ACC112 (cell line): Measurements from ENCODE around the gene CCP110.

Experiments
- H2AFZ ChIP-seq: fragments of 200-600 bp; sonication (generic); one replicate; pipeline ENCODE4 v1.6.0; 2017; ENCODE audit warnings: antibody characterized with exemption, low read length; ENCODE audit not compliant: unreplicated experiment
- H3K27ac ChIP-seq: fragments of 200-600 bp; sonication (generic); 2 replicates; pipeline ENCODE4 v1.5.1; 2014; ENCODE audit warnings: low read depth, mild to moderate bottlenecking, antibody characterized with exemption, low read length, moderate library complexity
- H3K27me3 ChIP-seq: fragments of 200-600 bp; sonication (generic); 2 replicates; pipeline ENCODE4 v1.6.1; 2014; ENCODE audit warnings: mild to moderate bottlenecking, antibody characterized with exemption, low read length, moderate library complexity, mixed read lengths; ENCODE audit not compliant: insufficient read depth
- H3K36me3 ChIP-seq: fragments of 200-600 bp; sonication (generic); 2 replicates; pipeline ENCODE4 v1.6.1; 2016; ENCODE audit warnings: mild to moderate bottlenecking, antibody characterized with exemption, low read length, moderate library complexity, mixed read lengths; ENCODE audit not compliant: insufficient read depth
- H3K4me1 ChIP-seq: fragments of 200-600 bp; sonication (generic); one replicate; pipeline ENCODE4 v1.6.1; 2016; ENCODE audit warnings: low read length, mixed read lengths; ENCODE audit not compliant: insufficient read depth, unreplicated experiment, control insufficient read depth
- H3K4me3 ChIP-seq: fragments of 200-600 bp; sonication (generic); 2 replicates; pipeline ENCODE4 v1.5.1; 2014; ENCODE audit warnings: mild to moderate bottlenecking, low read depth, low read length
- H3K79me2 ChIP-seq: fragments of 200-600 bp; sonication (generic); one replicate; pipeline ENCODE4 v1.6.0; 2016; ENCODE audit warnings: low read length; ENCODE audit not compliant: control insufficient read depth, unreplicated experiment, insufficient read depth

CCP110 gene

GRCh38 chr16:19488213-19488640, 35.5 kb upstream of the CCP110 start:
- no peaks in the 10 kb centered on the region for H3K4me1 ChIP-seq
- no peak overlapping the region for H3K27ac ChIP-seq
- no peaks in the 10 kb centered on the region for H3K36me3 ChIP-seq
- no peak overlapping the region for H3K4me3 ChIP-seq
- H3K27me3 ChIP-seq: peaks cover 8% of the 10 kb centered on the region
- no peaks in the 10 kb centered on the region for H3K79me2 ChIP-seq
- no peak overlapping the region for H2AFZ ChIP-seq

GRCh38 chr16:19490619-19491018, 33.1 kb upstream of the CCP110 start:
- no peaks in the 10 kb centered on the region for H3K4me1 ChIP-seq
- peaks cover 8% of the 10 kb centered on the region for H3K27me3 ChIP-seq
- no peak overlapping the region for H2AFZ ChIP-seq
- no peak overlapping the region for H3K27ac ChIP-seq
- no peaks in the 10 kb centered on the region for H3K36me3 ChIP-seq
- H3K79me2 ChIP-seq: no peaks in the 10 kb centered on the region
- H3K4me3 ChIP-seq: no peak overlapping the region

- Histone ChIP-seq H3K4me3 (no peak overlapping the region), H3K36me3 (peaks cover 6% of the 10 kb centered on the region), H3K27ac (no peak overlapping the region), H3K4me1 (no peaks in the 10 kb centered on the region), H3K79me2 (no peaks in the 10 kb centered on the region), H3K27me3 (no peaks in the 10 kb centered on the region; the same call in 1 of the 2 replicates), H2AFZ (no peak overlapping the region)
These were observed 26.6 kb upstream of the CCP110 start for GRCh38 chr16:19497176-19497575.

GRCh38 chr16:19499006-19499405, 24.7 kb upstream of the CCP110 start:
- H2AFZ ChIP-seq: no peak overlapping the region
- no peaks in the 10 kb centered on the region for H3K27me3 ChIP-seq
- H3K4me3 ChIP-seq: no peak overlapping the region
- H3K79me2 ChIP-seq: no peaks in the 10 kb centered on the region
- no peak overlapping the region for H3K27ac ChIP-seq
- peaks cover 16% of the 10 kb centered on the region for H3K36me3 ChIP-seq
- H3K4me1 ChIP-seq: no peaks in the 10 kb centered on the region

DNA sequence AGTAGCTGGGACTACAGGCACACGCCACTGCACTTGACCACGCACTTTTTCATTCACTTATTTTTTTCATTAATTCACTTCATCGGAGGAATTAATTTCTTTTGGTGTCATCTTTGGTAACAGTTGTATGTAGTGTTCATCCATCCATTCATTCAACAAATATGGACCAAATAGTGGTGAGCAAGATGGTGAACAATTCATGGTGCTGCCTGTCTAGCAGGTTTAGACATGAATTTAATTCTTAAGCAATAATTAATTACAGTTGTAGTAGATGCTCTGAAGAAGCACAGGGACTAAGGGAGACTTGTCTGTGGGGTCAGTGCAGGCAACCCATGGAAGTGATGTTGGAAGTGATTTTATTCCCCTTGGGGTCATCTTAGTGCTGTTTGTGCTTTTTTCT, 24.3 kb upstream of the CCP110 start:
- H3K4me3 ChIP-seq: no peak overlapping the region
- no peaks in the 10 kb centered on the region for H3K79me2 ChIP-seq
- peaks cover 20% of the 10 kb centered on the region for H3K36me3 ChIP-seq
- no peaks in the 10 kb centered on the region for H3K27me3 ChIP-seq
- H2AFZ ChIP-seq: no peak overlapping the region
- no peak overlapping the region for H3K27ac ChIP-seq
- H3K4me1 ChIP-seq: no peaks in the 10 kb centered on the region

- no peak overlapping the region for H3K27ac ChIP-seq
- peaks cover 26% of the 10 kb centered on the region for H3K36me3 ChIP-seq
- H3K4me3 ChIP-seq: no peak overlapping the region
- H3K27me3 ChIP-seq: no peaks in the 10 kb centered on the region
- H2AFZ ChIP-seq: no peak overlapping the region
- H3K79me2 ChIP-seq: no peaks in the 10 kb centered on the region
- H3K4me1 ChIP-seq: peaks cover 6% of the 10 kb centered on the region
These were observed 21.2 kb upstream of the CCP110 start for GRCh38 chr16:19502395-19503131.

DNA sequence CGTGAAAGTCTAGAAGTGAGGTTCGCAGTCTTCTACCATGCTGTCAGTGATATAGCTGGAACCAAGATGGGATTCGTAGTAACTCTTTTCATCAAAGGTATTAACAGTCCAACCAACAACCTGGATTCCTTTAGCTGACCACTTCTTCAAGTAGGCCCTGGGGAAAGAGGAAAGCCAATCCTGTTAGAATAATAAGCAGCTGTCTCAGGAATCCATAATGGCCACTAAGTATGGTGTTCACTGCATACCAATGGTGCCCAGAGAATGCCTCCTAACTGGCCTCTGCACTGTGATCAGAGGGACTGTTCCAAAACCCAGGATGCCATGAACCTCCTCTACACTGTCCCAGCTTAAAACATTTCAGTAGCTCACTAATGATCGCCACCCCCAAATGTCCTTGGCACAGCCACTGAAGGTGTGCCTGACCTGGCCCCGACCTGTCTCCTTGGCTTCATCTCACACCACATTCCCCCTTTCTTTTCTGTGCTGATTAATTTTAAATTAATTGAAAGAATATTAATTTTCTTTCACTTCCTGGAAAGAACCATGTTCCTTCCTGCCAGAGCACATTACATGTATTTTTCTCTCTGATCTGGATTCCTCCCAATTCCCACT, 20.2 kb upstream of the CCP110 start:
- Histone ChIP-seq H3K4me3 (no peak overlapping the region), H3K27me3 (no peaks in the 10 kb centered on the region), H3K79me2 (no peaks in the 10 kb centered on the region), H3K36me3 (peaks cover 26% of the 10 kb centered on the region), H2AFZ (no peak overlapping the region), H3K4me1 (peaks cover 6% of the 10 kb centered on the region), H3K27ac (no peak overlapping the region)

DNA sequence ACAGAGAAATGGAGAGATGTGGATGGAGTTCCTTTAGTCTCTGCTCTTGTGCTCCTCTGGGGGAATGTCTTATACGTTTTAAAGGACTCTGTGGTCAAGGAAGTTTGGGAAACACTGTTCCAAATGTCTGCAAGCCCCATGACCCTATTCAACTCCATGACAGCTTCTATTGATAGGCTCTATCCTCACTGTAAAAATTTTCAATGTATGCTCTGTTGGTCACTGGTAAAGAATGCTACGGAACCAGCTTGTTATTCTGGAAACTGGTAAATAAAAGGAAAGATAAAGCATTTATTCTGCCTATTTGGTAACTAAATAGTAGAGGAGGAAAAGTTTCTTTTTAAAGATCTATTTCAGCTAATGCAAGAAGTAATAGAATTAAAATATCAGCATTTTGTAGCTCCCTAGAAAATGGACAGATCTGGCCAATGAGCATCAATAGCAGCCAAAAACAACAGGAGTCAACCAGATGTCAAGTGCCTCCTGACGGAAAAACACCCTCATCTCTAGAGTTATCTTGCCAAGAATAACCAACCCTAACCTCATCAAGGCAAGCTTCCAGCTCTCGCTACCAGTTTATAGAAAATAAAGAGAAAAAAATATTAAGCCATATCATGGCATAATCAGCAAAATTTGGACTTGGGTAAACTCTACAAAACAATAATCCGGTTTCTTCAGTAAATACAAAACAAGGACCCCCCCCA, 18.0 kb upstream of the CCP110 start:
- H3K27me3 ChIP-seq: no peaks in the 10 kb centered on the region
- H3K4me1 ChIP-seq: peaks cover 6% of the 10 kb centered on the region
- H3K36me3 ChIP-seq: peaks cover 32% of the 10 kb centered on the region
- no peak overlapping the region for H2AFZ ChIP-seq
- no peak overlapping the region for H3K27ac ChIP-seq
- no peak overlapping the region for H3K4me3 ChIP-seq
- H3K79me2 ChIP-seq: no peaks in the 10 kb centered on the region

DNA sequence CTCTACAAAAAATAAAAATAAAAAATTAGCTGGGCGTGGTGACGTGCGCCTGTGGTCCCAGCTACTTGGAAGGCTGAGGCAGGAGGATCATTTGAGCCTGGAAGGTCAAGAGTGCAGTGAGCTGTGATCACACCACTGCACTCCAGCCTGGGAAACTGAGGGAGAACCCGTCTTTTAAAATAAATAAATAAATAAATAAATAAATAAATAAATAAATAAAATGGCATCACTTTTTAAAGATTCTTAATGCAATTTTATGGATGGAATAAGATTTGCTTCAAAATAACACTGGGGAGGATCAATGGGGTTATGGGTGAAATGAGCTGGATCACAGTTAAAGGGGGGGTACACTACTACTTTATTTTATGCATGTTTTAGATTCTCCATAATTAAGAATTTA, 16.8 kb upstream of the CCP110 start:
- no peaks in the 10 kb centered on the region for H3K27me3 ChIP-seq
- no peak overlapping the region for H2AFZ ChIP-seq
- no peak overlapping the region for H3K4me3 ChIP-seq
- H3K4me1 ChIP-seq: peaks cover 6% of the 10 kb centered on the region
- peaks cover 28% of the 10 kb centered on the region for H3K36me3 ChIP-seq
- no peak overlapping the region for H3K27ac ChIP-seq
- no peaks in the 10 kb centered on the region for H3K79me2 ChIP-seq

DNA sequence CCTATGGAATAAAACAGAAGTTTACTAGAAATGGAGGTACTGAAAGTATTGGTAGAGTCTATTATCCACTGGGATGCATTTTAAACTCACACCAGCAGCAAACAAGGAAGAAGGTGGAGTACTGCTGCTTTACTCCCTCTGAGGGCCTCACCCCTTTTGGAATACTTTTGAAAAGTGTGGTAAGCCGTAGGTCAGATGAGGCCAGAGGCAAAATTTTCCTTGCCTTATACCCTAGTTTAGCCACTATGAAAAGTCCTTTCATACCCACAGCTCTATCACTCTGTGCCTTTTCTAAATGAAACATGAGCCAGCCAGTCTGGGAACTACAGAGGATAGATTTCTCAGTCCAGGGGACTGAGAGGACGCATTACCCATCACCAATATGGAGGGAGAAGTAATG, 15.9 kb upstream of the CCP110 start:
- H3K79me2 ChIP-seq: no peaks in the 10 kb centered on the region
- peaks cover 6% of the 10 kb centered on the region for H3K4me1 ChIP-seq
- peaks cover 25% of the 10 kb centered on the region for H3K36me3 ChIP-seq
- no peak overlapping the region for H3K4me3 ChIP-seq
- no peak overlapping the region for H3K27ac ChIP-seq
- no peak overlapping the region for H2AFZ ChIP-seq
- no peaks in the 10 kb centered on the region for H3K27me3 ChIP-seq

DNA sequence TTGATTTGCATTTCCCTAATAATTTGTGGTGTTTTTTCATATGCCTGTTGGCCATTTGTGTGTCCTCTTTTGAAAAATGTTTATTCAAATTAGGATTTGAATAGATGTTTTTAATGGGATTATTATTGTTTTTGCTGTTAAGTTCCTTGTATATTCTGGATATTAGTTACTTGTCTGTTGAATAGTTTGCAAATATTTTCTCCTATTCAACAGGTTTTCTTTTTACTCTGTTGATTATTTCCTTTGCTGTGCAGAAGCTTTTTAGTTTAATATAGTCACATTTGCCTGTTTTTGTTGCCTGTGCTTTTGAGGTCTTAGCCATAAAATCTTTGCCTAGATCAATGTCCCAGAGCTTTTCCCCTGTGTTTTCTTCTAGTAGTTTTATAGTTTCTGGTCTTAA, 11.4 kb upstream of the CCP110 start:
- H2AFZ ChIP-seq: no peak overlapping the region
- H3K79me2 ChIP-seq: no peaks in the 10 kb centered on the region
- no peaks in the 10 kb centered on the region for H3K27me3 ChIP-seq
- no peak overlapping the region for H3K27ac ChIP-seq
- peaks cover 25% of the 10 kb centered on the region for H3K36me3 ChIP-seq
- peaks cover 13% of the 10 kb centered on the region for H3K4me1 ChIP-seq
- H3K4me3 ChIP-seq: no peak overlapping the region
